OCI-LY7 (cell line): ENCODE measurements around the gene CUBN. TPM values are rescaled to one million over a fixed set of nuclear protein-coding genes. Genes with fewer than 3 reads are reported as not detected.

Source experiments
- BruUV-seq: library from RNA; stranded (reverse); fragments of 400-500 nt; replicated peaks from 2 replicates; lab custom pipeline; 2021; lab: Mats Ljungman, UMichigan
- CTCF ChIA-PET: fragments of 300-600 bp; sonication (Branson Sonifier 250); formaldehyde crosslinking; loops from one replicate; lab custom pipeline; 2022; ENCODE audit warnings: antibody characterized with exemption; ENCODE audit not compliant: unreplicated experiment; lab: Charles Lee
- POLR2A ChIA-PET: fragments of 300-600 bp; sonication (Branson Sonifier 250); formaldehyde crosslinking; loops from one replicate; lab custom pipeline; 2022; ENCODE audit warnings: antibody characterized with exemption; lab: Charles Lee
- DNase-seq: peaks from one replicate; pipeline ENCODE4 v3.0.0-alpha.2; 2015; ENCODE audit warnings: low spot score
- H2AFZ ChIP-seq: fragments of 200-600 bp; sonication (generic), shearing (Covaris generic); 2 replicates; pipeline ENCODE4 v1.6.1; 2014; ENCODE audit warnings: mild to moderate bottlenecking, antibody characterized with exemption, low read length, moderate library complexity
- H3K27ac ChIP-seq: fragments of 200-600 bp; sonication (generic); 2 replicates; pipeline ENCODE4 v1.5.1; 2014; ENCODE audit warnings: mixed run types, low read depth, mild to moderate bottlenecking, moderate library complexity, low read length, inconsistent platforms; ENCODE audit not compliant: poor library complexity, severe bottlenecking
- H3K36me3 ChIP-seq: fragments of 200-600 bp; sonication (generic); 2 replicates; pipeline ENCODE4 v1.6.1; 2014; ENCODE audit warnings: mild to moderate bottlenecking, antibody characterized with exemption, low read length, moderate library complexity, mixed read lengths; ENCODE audit not compliant: insufficient read depth
- H3K4me1 ChIP-seq: fragments of 200-600 bp; sonication (generic); 2 replicates; pipeline ENCODE4 v1.5.1; 2014; ENCODE audit warnings: mild to moderate bottlenecking, low read length; ENCODE audit not compliant: insufficient read depth, poor library complexity, severe bottlenecking
- H3K4me2 ChIP-seq: fragments of 200-600 bp; sonication (generic); 2 replicates; pipeline ENCODE4 v1.6.1; 2014; ENCODE audit warnings: mild to moderate bottlenecking, low read length
- H3K4me3 ChIP-seq: fragments of 200-600 bp; sonication (generic); 2 replicates; pipeline ENCODE4 v1.5.1; 2014; ENCODE audit warnings: mild to moderate bottlenecking, low read depth, low read length; ENCODE audit not compliant: poor library complexity, severe bottlenecking
- H3K79me2 ChIP-seq: fragments of 200-600 bp; sonication (generic); 2 replicates; pipeline ENCODE4 v1.6.1; 2016; ENCODE audit warnings: low read depth, mild to moderate bottlenecking, low read length, moderate library complexity, mixed read lengths; ENCODE audit not compliant: insufficient read depth
- H3K9me2 ChIP-seq: fragments of 200-600 bp; sonication (generic); 2 replicates; pipeline ENCODE4 v1.6.1; 2016; ENCODE audit warnings: mild to moderate bottlenecking, low read length, mixed read lengths; ENCODE audit not compliant: insufficient read depth
- H3K9me3 ChIP-seq: fragments of 200-600 bp; sonication (generic); 2 replicates; pipeline ENCODE4 v1.6.1; 2014; ENCODE audit warnings: mild to moderate bottlenecking, mixed run types, low read length, mixed read lengths
- H4K20me1 ChIP-seq: fragments of 200-600 bp; sonication (generic); 2 replicates; pipeline ENCODE4 v1.6.1; 2014; ENCODE audit warnings: mild to moderate bottlenecking, antibody characterized with exemption, low read length, moderate library complexity, mixed read lengths; ENCODE audit not compliant: insufficient read depth
- CTCF ChIP-seq: fragments of 200-600 bp; sonication (generic); conservative IDR thresholded peaks from 2 replicates; pipeline ENCODE4 v1.5.1; 2014; ENCODE audit warnings: mild to moderate bottlenecking, antibody characterized with exemption, low read length, moderate library complexity, mixed read lengths
- EZH2phosphoT487 ChIP-seq: fragments of 200-600 bp; sonication (generic); IDR thresholded peaks from 2 replicates; pipeline ENCODE4 v1.6.1; 2018; ENCODE audit warnings: low read depth, borderline replicate concordance, mild to moderate bottlenecking, mixed run types, antibody characterized with exemption, low read length, moderate library complexity, mixed read lengths
- intact Hi-C: fragments of 100-400 bp; cut with micrococcal nuclease; formaldehyde crosslinking; loops from one replicate; pipeline ENCODE4 v1.10.0; 2022; ENCODE audit not compliant: unreplicated experiment
- total RNA-seq, 2 experiments: library from RNA; depleted of rRNA in 1 of 2; stranded (reverse); fragments of >200 nt in 1 of 2; shearing (Covaris generic) in 1 of 2; gene quantifications; 2 replicates each; pipeline ENCODE4 v1.2.3, GENCODE V29; 2014 to 2022

CUBN gene
- total RNA-seq, 2 experiments from 2014 or later: 0.13 to 0.25 TPM

- Histone ChIP-seq H2AFZ (no peak overlapping the region), H3K9me3 (no peaks in the 10 kb centered on the region), H3K79me2 (no peaks in the 10 kb centered on the region), H3K4me2 (no peak overlapping the region), H3K27ac (no peak overlapping the region), H3K4me3 (no peak overlapping the region), H3K4me1 (no peaks in the 10 kb centered on the region), H3K36me3 (no peaks in the 10 kb centered on the region), H3K9me2 (no peaks in the 10 kb centered on the region), H4K20me1 (no peaks in the 10 kb centered on the region)
- POLR2A ChIA-PET: no interaction called here
- no peak for DNase-seq
- BruUV-seq: no TSS peak
- intact Hi-C loops: no loop called here
- TF ChIP-seq CTCF (no peak), EZH2phosphoT487 (no peak)
- CTCF ChIA-PET: no interaction called here
These were observed 23.7 kb upstream of the CUBN start for GRCh38 chr10:17153321-17153720.

DNA sequence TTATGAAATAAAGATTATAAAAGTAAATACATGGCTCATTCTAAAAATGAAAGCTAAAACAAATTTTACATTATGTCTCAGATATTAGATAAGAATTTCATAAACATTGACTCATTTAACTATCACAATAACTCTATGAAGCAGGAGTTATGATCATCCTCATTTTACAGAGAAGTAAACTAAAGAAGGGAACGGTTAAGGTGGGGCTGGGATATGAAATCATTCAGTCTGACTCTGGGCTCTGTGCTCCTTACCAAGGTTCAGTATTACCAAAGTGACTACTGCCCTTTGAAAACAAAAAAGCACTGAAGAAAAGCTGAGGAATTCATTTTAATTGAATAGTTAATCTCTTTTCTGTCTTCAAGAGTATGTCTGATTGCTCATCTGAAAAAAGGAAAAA is 22.1 kb upstream of the CUBN start:
- Histone ChIP-seq H3K4me2 (no peak overlapping the region), H3K36me3 (no peaks in the 10 kb centered on the region), H3K9me2 (no peaks in the 10 kb centered on the region), H3K9me3 (no peaks in the 10 kb centered on the region), H3K4me1 (no peaks in the 10 kb centered on the region), H4K20me1 (no peaks in the 10 kb centered on the region), H3K79me2 (no peaks in the 10 kb centered on the region), H2AFZ (no peak overlapping the region), H3K4me3 (no peak overlapping the region), H3K27ac (no peak overlapping the region)
- DNase-seq: no peak
- no TSS peak for BruUV-seq
- POLR2A ChIA-PET: interaction anchor here (0.6 to 1.0 kb wide), 3 partner anchors 79 to 1565 kb away, joined by 3 read pairs; no protein-coding TSS in a partner anchor
- TF ChIP-seq EZH2phosphoT487: no peak
- no peak for TF ChIP-seq CTCF
- intact Hi-C loops: no loop called here
- CTCF ChIA-PET: no interaction called here

DNA sequence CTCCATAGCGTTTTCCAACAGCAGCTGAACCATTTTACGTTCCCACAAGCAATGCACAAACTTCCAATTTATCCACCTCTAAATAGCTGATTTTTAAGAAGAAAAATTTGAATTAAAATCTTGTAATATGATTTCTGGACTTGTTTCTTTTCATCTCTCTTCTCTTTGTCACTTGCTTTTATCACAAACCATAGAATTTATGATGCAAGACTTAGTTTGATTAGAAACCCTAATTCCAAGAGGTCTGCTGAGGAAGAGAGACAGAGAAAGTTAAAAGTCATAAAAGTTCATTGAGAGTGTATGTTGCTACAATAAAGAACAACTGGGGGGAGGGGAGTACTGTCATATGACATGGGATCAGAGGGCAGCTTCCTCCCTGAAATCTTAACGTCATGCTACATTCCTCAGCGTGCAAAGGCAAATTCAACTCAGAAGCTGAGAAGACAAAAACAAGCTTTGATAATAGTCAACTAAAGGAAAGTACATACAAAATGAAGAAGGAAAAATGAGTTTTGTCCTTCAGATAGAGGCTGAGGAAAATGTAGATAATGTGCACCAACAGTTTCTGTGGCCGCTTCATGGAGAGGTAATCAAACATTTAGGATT is 18.4 kb upstream of the CUBN start:
- ChIA-PET CTCF (no interaction called here), POLR2A (no interaction called here)
- Histone ChIP-seq H3K4me3 (no peak overlapping the region), H3K9me2 (no peaks in the 10 kb centered on the region), H3K79me2 (no peaks in the 10 kb centered on the region), H3K9me3 (no peaks in the 10 kb centered on the region), H4K20me1 (no peaks in the 10 kb centered on the region), H3K4me1 (no peaks in the 10 kb centered on the region), H3K36me3 (no peaks in the 10 kb centered on the region), H2AFZ (no peak overlapping the region), H3K27ac (no peak overlapping the region), H3K4me2 (no peak overlapping the region)
- TF ChIP-seq EZH2phosphoT487 (no peak), CTCF (no peak)
- intact Hi-C loops: no loop called here
- no TSS peak for BruUV-seq
- no peak for DNase-seq
